K562 (cell line): ENCODE data around the gene IRF2BP2. TPM values are rescaled to one million over a fixed set of nuclear protein-coding genes. Genes with fewer than 3 reads are reported as not detected.

ENCODE experiments used
- NCOA4 ChIP-seq: fragments of 450-650 bp; IDR thresholded peaks from 2 replicates; pipeline ENCODE4 v1.6.1; 2018; ENCODE audit warnings: mild to moderate bottlenecking; ENCODE audit not compliant: partially characterized antibody
- NFYB ChIP-seq: IDR thresholded peaks from 2 replicates; pipeline ENCODE4 v1.6.1; 2011; ENCODE audit warnings: mild to moderate bottlenecking, moderate library complexity; ENCODE audit not compliant: insufficient read length; ENCODE audit errors: extremely low read depth
- SP2 ChIP-seq: IDR thresholded peaks from 2 replicates; pipeline ENCODE4 v1.6.1; 2011; ENCODE audit warnings: mild to moderate bottlenecking, low read depth, low read length, moderate library complexity; ENCODE audit not compliant: poor library complexity, severe bottlenecking; ENCODE audit errors: extremely low read depth
- ZNF239 ChIP-seq: fragments of 250-450 bp; sonication (Bioruptor Pico); IDR thresholded peaks from 2 replicates; pipeline ENCODE4 v1.4.0; 2020; ENCODE audit warnings: mild to moderate bottlenecking
- ZNF316 ChIP-seq: fragments of 450-650 bp; IDR thresholded peaks from 2 replicates; pipeline ENCODE4 v1.6.1; 2016
- ZNF766 ChIP-seq: fragments of 200-800 bp; sonication (Bioruptor generic); conservative IDR thresholded peaks from 2 replicates; pipeline ENCODE4 v1.6.1; 2016; ENCODE audit warnings: missing genetic modification characterization, missing compliant biosample characterization
- polyA plus RNA-seq, 8 experiments: library from polyadenylated mRNA; depleted of rRNA in 4 of 8; stranded (reverse) in 5 of 8; unstranded in 3 of 8; fragments of >200 nt; fragmentation: Nextera tagmentation in 2 of 8; fragmentation: Illumina TruSeq in 1 of 8; extraction: Ambion mirVana in 2 of 8; extraction: Trizol in 1 of 8; gene quantifications; 2 replicates each; pipeline versions ENCODE4 v1.2.1 to v1.2.3, GENCODE V29; 2011 to 2014; ENCODE audit warnings: inconsistent platforms in 1 of 8, missing spikeins in 1 of 8
- total RNA-seq, 7 experiments: library from RNA; depleted of rRNA in 6 of 7; stranded (reverse); fragments of >200 nt in 6 of 7; fragmentation: Illumina TruSeq in 2 of 7; extraction: Trizol in 2 of 7; gene quantifications; 2 replicates each; pipeline versions ENCODE4 v1.2.1 to v1.2.3, GENCODE V29; 2011 to 2021; ENCODE audit warnings: low replicate concordance in 1 of 7
- TF ChIP-seq, protein P1 (sequence below), 2 experiments: fragments of 450-650 bp; IDR thresholded peaks; 2 replicates each; pipeline ENCODE4 v1.6.1; 2018; ENCODE audit warnings: mild to moderate bottlenecking in 2 of 2, low read depth in 1 of 2; ENCODE audit not compliant: partially characterized antibody in 2 of 2
- TF ChIP-seq, protein P2 (sequence below): sonication (generic); formaldehyde crosslinking; IDR thresholded peaks from 2 replicates; pipeline ENCODE4 v1.8.0; 2022; ENCODE audit warnings: mild to moderate bottlenecking, missing genetic modification reagents

The IRF2BP2 gene
- total and polyA plus RNA-seq, 9 of the 15 experiments (the other 6 are each of a cell fraction or from before 2014, with no cell fraction given): 7.7 to 68.6 (median 22.1) TPM

DNA sequence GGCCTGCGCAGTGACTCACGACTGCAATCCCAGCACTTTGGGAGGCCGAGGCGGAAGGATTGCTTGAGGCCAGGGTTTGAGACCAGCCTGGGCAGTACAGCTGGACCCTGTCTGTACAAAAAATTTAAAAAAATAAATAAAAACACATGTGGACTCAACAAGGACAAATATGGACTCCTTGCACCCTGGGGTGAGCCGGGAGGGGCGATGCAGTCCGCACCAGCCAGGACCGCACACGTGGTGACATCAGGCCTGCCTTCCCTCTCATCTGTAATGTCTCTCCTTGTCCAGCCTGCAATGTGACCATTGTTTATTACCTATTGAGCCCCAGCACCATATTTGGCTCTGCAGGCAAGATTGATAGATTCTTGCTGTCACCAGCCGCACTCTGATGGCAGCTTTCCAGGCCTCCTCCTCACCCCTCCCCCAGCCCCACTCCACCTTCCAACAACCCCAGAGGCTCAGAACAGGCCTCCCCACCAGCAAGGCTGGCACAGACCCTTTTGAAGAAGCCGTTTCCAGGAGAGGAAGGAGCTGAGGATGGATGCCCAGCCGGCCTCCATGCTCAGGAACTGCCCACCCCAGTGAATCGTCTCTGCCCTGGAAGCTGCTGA, 55.2 kb downstream of the IRF2BP2 start (continued):
- TF ChIP-seq, protein P1, sequence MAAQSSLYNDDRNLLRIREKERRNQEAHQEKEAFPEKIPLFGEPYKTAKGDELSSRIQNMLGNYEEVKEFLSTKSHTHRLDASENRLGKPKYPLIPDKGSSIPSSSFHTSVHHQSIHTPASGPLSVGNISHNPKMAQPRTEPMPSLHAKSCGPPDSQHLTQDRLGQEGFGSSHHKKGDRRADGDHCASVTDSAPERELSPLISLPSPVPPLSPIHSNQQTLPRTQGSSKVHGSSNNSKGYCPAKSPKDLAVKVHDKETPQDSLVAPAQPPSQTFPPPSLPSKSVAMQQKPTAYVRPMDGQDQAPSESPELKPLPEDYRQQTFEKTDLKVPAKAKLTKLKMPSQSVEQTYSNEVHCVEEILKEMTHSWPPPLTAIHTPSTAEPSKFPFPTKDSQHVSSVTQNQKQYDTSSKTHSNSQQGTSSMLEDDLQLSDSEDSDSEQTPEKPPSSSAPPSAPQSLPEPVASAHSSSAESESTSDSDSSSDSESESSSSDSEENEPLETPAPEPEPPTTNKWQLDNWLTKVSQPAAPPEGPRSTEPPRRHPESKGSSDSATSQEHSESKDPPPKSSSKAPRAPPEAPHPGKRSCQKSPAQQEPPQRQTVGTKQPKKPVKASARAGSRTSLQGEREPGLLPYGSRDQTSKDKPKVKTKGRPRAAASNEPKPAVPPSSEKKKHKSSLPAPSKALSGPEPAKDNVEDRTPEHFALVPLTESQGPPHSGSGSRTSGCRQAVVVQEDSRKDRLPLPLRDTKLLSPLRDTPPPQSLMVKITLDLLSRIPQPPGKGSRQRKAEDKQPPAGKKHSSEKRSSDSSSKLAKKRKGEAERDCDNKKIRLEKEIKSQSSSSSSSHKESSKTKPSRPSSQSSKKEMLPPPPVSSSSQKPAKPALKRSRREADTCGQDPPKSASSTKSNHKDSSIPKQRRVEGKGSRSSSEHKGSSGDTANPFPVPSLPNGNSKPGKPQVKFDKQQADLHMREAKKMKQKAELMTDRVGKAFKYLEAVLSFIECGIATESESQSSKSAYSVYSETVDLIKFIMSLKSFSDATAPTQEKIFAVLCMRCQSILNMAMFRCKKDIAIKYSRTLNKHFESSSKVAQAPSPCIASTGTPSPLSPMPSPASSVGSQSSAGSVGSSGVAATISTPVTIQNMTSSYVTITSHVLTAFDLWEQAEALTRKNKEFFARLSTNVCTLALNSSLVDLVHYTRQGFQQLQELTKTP (IDR thresholded peaks at IDR 0.05; ENCODE audit: low read depth in 1 of 2, partially characterized antibody in 2 of 2): peak; percentile 67 to 80
- TF ChIP-seq ZNF316 (no peak), ZNF766 (CRISPR knock-in tag) (peak; percentile 84), SP2 (no peak), NCOA4 (no peak), NFYB (no peak), ZNF239 (peak; percentile 25)
- TF ChIP-seq, protein P2, sequence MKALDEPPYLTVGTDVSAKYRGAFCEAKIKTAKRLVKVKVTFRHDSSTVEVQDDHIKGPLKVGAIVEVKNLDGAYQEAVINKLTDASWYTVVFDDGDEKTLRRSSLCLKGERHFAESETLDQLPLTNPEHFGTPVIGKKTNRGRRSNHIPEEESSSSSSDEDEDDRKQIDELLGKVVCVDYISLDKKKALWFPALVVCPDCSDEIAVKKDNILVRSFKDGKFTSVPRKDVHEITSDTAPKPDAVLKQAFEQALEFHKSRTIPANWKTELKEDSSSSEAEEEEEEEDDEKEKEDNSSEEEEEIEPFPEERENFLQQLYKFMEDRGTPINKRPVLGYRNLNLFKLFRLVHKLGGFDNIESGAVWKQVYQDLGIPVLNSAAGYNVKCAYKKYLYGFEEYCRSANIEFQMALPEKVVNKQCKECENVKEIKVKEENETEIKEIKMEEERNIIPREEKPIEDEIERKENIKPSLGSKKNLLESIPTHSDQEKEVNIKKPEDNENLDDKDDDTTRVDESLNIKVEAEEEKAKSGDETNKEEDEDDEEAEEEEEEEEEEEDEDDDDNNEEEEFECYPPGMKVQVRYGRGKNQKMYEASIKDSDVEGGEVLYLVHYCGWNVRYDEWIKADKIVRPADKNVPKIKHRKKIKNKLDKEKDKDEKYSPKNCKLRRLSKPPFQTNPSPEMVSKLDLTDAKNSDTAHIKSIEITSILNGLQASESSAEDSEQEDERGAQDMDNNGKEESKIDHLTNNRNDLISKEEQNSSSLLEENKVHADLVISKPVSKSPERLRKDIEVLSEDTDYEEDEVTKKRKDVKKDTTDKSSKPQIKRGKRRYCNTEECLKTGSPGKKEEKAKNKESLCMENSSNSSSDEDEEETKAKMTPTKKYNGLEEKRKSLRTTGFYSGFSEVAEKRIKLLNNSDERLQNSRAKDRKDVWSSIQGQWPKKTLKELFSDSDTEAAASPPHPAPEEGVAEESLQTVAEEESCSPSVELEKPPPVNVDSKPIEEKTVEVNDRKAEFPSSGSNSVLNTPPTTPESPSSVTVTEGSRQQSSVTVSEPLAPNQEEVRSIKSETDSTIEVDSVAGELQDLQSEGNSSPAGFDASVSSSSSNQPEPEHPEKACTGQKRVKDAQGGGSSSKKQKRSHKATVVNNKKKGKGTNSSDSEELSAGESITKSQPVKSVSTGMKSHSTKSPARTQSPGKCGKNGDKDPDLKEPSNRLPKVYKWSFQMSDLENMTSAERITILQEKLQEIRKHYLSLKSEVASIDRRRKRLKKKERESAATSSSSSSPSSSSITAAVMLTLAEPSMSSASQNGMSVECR: peak; percentile 55; the same call in 1 of the 2 replicates
